Measurements from ENCODE around the gene APOBEC3G. TPM values are rescaled to one million over a fixed set of nuclear protein-coding genes. Genes with fewer than 3 reads are reported as not detected.
"Not testable (repeated sequence)": the region's sequence is repeated elsewhere in the genome, so short reads cannot be mapped to it uniquely, and the experiment has no call there.

Gene APOBEC3G
- total RNA-seq, 1 donor: 31.3 TPM

DNA sequence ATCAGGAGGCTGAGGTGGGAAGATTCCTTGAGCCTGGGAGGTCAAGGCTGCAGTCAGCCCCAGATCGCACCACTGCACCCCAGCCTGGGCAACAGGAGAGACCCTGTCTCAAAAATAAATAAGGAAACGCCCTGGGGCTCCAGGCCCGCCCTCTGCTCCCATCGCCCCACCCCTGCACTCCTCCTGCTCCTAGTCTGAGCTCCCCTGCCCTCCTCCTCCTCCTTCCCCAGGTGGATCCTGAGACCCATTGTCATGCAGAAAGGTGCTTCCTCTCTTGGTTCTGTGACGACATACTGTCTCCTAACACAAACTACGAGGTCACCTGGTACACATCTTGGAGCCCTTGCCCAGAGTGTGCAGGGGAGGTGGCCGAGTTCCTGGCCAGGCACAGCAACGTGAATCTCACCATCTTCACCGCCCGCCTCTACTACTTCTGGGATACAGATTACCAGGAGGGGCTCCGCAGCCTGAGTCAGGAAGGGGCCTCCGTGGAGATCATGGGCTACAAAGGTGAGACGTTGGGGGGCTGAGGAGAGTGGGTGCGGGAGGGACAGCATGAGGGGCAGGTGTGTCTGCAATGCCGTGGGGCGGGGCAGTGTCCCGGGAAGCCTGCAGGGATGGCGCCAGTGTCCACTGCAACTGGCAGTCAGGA is 25.1 kb upstream of the APOBEC3G start:
- H3K4me1 ChIP-seq (ENCODE audit: insufficient read depth, low read length); H3K9me3 ChIP-seq (ENCODE audit: low read depth, low read length); H3K4me3 ChIP-seq (ENCODE audit: low read length); H3K27me3 ChIP-seq (ENCODE audit: insufficient read depth, low read length): not testable (repeated sequence)

DNA sequence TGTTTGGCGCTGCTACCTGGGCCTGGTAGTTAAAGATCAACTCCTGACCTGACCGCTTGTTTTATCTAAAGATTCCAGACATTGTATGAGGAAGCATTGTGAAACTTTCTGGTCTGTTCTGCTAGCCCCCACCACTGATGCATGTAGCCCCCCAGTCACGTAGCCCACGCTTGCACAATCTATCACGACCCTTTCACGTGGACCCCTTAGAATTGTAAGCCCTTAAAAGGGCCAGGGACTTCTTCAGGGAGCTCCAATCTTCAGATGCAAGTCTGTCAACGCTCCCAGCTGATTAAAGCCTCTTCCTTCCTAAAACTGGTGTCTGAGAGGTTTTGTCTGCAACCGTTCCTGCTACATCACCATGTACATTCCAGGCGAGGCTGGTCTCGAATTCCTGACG is 21.4 kb upstream of the APOBEC3G start:
- Histone ChIP-seq H3K27me3 (ENCODE audit: insufficient read depth, low read length) (no peaks in the 10 kb centered on the region), H3K4me3 (ENCODE audit: low read length) (no peak overlapping the region), H3K9me3 (ENCODE audit: low read depth, low read length) (no peaks in the 10 kb centered on the region), H3K4me1 (ENCODE audit: insufficient read depth, low read length) (no peaks in the 10 kb centered on the region)

DNA sequence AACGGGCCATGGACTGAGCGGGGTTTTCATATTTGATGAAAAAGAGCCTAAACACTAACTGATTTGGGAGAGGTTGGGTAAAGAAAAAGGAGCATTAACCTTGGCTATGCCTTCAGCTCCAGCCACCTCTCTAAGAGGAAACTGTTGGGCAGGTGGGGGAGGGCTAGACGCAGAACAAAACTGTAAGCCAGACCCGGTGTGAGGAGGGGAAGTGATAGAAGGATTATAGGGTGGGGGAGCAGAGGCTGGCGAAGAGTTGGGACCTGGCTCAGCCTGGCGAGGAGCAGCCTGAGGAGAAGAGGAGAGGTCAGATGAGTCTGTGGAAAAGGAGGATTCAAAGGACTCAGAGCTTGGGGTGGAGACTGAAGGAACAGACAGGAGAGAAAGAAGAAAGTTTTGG is 15.8 kb upstream of the APOBEC3G start:
- H3K4me1 ChIP-seq (ENCODE audit: insufficient read depth, low read length): peaks cover 29% of the 10 kb centered on the region
- not testable (repeated sequence) for H3K9me3 ChIP-seq (ENCODE audit: low read depth, low read length); H3K4me3 ChIP-seq (ENCODE audit: low read length); H3K27me3 ChIP-seq (ENCODE audit: insufficient read depth, low read length)

DNA sequence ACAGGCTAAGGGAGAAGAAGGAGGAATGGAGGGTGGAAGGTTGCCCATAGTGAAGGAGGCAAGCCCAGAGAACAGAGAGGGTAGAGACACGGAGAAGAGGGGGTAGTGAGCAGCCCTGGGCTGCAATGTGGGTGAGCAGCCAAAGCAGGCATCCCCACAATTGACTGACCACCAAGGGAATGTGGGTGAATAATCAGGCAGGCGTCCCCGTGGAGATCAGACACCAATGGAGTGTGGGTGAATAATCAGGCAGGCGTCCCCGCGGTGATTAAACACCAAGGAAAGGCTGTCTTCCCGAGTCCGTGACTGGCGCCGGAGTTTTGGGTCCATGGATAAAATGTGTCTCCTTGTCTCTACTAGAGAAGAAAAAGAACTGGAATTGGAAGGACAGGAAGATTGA is 15.1 kb upstream of the APOBEC3G start:
- H3K27me3 ChIP-seq (ENCODE audit: insufficient read depth, low read length); H3K4me3 ChIP-seq (ENCODE audit: low read length); H3K9me3 ChIP-seq (ENCODE audit: low read depth, low read length): not testable (repeated sequence)
- peaks cover 31% of the 10 kb centered on the region for H3K4me1 ChIP-seq (ENCODE audit: insufficient read depth, low read length)

DNA sequence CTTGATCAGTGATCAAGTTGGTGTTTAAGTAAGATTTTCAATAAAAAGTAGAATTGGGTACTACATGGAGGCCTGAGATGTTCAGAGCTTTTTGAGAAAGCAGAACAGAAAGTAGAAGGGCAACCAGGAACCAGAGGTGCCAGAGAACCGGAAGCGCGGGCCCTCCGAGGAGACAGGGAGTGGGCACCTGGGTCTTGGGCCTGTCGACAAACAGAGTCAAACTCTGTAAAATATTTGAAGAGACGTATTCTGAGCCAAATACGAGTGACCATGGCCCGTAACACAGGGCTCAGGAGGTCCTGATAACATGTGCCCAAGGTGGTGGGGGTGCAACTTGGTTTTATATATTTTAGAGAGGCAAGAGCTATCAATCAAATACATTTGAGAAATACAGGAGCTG is 13.2 kb upstream of the APOBEC3G start:
- peaks cover 31% of the 10 kb centered on the region for H3K4me1 ChIP-seq (ENCODE audit: insufficient read depth, low read length)

DNA sequence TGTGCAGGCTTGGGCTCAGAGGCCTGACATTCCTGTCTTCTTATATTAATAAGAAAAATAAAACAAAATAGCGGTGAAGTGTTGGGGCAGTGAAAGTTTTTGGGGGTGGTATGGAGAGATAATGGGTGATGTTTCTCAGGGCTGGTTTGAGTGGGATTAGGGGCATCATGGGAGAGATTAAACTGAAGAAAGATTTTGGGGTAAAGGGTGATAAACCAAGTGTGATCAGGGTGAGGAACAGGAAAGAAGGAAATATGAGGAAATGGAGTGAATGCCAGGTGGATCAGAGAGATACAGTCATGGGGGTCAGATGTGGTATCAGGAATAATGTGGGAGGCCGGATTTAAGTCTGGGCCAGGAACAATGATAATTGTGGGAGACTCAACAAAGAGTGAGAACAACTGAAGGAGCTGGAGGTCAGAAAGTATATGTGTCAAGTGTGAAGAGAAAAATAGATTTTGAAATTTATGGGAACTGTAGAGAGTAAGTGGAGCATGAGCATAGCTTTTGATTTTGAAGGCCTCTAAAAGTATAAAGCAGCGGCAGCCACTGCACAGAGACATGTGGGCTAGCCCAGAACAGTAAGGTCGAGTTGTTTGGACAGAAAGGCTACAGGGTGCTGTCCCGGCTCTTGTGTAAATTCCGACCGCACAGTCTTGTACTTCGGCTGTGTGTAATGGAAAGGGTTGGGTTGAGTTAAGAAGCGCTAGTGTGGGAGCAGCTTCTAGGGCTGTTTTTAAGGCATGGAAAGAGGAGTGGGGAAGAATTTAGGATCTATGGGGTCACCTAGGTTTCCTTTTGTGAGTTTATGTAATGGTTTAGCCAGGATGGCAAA is 10.4 kb upstream of the APOBEC3G start:
- Histone ChIP-seq H3K4me1 (ENCODE audit: insufficient read depth, low read length) (peaks cover 39% of the 10 kb centered on the region), H3K4me3 (ENCODE audit: low read length) (peak overlapping the region; percentile 42)
- not testable (repeated sequence) for H3K9me3 ChIP-seq (ENCODE audit: low read depth, low read length); H3K27me3 ChIP-seq (ENCODE audit: insufficient read depth, low read length)

More for the DNA sequence above, 13.2 kb upstream of the APOBEC3G start:
- not testable (repeated sequence) for H3K27me3 ChIP-seq (ENCODE audit: insufficient read depth, low read length); H3K9me3 ChIP-seq (ENCODE audit: low read depth, low read length); H3K4me3 ChIP-seq (ENCODE audit: low read length)

DNA sequence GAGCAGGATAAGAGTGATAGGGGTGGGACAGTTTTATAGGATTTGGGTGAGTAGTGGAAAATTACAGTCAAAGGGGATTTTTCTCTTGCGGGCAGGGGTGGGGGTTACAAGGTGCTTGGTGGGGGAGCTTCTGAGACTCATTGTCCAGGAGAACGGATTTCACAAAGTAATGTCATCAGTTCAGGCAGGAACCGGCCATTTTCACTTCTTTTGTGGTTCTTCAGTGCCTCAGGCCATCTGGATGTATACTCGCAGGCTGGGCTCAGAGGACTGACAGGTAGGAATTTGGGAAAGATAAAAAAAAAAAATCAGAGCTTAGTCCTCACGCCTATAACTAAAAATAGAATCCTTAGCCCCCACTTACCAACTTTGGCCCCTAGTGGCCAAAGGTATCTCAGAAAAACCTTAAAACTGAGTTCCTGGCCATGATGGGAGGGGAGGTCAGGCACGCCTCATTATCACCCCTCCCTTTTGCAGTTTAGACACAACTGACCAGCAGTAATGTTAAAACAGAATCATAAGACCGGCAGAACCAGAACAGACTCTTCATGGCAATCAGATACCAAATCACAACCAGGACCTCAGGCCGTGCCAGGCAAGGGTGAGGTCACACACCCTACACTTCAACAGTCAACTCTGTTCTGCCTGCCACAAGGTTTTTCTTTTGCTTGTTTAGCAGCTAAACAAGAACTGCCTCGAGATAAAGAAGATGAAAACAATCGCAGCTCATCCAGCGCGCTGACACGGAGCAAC is 8.9 kb upstream of the APOBEC3G start:
- H3K4me1 ChIP-seq (ENCODE audit: insufficient read depth, low read length): peaks cover 38% of the 10 kb centered on the region
- no peaks in the 10 kb centered on the region for H3K9me3 ChIP-seq (ENCODE audit: low read depth, low read length)
- no peaks in the 10 kb centered on the region for H3K27me3 ChIP-seq (ENCODE audit: insufficient read depth, low read length)
- H3K4me3 ChIP-seq (ENCODE audit: low read length): peak overlapping the region; percentile 42

DNA sequence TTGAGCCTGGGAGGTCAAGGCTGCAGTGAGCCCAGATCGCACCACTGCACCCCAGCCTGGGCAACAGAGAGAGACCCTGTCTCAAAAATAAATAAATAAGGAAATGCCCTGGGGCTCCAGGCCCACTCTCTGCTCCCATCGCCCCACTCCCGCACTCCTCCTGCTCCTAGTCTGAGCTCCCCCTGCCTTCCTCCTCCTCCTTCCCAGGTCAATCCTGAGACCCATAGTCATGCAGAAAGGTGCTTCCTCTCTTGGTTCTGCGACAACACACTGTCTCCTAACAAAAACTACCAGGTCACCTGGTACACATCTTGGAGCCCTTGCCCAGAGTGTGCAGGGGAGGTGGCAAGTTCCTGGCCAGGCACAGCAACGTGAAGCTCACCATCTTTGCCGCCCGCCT is 6.9 kb upstream of the APOBEC3G start:
- H3K4me3 ChIP-seq (ENCODE audit: low read length): no peak overlapping the region
- H3K4me1 ChIP-seq (ENCODE audit: insufficient read depth, low read length): peaks cover 33% of the 10 kb centered on the region
- H3K27me3 ChIP-seq (ENCODE audit: insufficient read depth, low read length): no peaks in the 10 kb centered on the region
- H3K9me3 ChIP-seq (ENCODE audit: low read depth, low read length): no peaks in the 10 kb centered on the region

DNA sequence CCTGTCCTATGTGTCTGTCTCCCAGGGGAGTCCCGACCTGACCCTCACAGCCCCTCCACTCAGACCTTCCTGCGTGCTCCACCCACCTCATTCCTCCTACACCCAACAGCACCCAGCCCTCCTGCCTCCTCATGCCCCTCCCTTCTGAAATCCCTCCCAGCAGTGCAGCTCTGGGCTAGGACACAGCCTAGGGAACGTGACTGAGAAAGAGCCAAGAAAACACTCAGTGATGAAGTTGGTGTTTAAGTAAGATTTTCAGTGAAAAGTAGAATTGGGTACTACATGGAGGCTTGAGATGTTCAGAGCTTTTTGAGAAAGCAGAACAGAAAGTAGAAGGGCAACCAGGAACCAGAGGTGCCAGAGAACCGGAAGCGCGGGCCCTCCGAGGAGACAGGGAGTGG is 4.5 kb upstream of the APOBEC3G start:
- H3K4me3 ChIP-seq (ENCODE audit: low read length); H3K9me3 ChIP-seq (ENCODE audit: low read depth, low read length): not testable (repeated sequence)

DNA sequence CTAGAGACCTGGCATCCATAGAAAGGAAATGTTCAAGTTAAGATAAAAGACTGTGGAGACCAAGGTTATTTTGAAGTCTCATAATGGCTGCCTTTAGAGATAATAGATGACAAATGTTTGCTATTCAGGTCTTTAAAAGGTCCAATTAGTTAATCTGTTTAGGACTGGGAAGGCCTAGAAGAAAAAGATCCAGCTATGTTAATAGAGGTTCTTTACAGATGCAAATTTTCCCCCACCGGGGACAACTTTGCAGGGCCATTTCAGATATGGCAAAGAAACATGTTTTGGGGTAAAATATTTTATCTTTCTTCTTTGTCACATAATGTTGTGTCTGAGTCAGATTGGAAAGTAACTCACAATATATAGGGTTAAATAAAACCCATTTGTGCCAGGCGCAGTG is 3.1 kb upstream of the APOBEC3G start:
- peaks cover 48% of the 10 kb centered on the region for H3K4me1 ChIP-seq (ENCODE audit: insufficient read depth, low read length)

More for the DNA sequence above, 4.5 kb upstream of the APOBEC3G start:
- H3K27me3 ChIP-seq (ENCODE audit: insufficient read depth, low read length): not testable (repeated sequence)
- peaks cover 36% of the 10 kb centered on the region for H3K4me1 ChIP-seq (ENCODE audit: insufficient read depth, low read length)

DNA sequence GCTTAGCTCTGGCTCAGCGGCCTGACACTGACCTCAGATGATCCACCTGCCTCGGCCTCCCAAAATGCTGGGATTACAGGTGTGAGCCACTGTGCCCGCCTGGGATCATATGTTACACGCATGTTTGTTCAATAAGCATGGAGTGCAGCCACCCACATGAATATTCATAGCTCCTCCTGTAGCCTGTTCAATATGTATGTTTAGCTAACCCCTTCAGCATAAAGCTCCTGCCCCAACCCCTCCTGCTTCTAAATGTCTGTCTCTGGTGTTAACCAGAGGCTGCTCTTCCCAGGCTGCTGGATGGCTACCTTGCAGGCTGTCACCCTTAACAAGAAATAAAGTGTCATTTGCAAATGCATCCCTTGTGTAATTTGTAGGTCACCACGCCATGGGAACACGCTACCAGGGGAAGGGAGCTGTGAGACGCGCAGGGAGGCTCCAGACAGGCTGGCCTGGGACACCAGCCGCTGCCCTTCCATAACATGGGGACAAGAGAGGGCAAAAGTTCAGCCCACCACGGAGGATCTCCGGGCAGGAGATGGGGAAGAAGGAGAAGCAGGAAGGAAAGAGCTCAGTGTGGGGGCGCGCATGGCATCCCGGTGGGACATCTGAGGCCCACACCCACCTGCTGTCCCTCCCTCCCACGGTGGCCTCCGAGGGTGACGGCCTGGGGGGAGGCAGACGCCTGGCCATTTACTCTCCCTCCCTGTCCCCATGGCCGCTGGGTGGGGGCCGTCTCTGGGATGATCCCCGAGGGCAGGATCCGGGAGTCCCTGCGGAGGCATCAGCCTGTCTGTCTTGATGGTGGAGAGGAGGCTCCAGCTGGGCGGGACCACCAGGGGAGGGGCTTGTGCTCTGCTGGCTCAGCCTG is 685 bp upstream of the APOBEC3G start:
- not testable (repeated sequence) for H3K9me3 ChIP-seq (ENCODE audit: low read depth, low read length); H3K4me3 ChIP-seq (ENCODE audit: low read length); H3K27me3 ChIP-seq (ENCODE audit: insufficient read depth, low read length)
- H3K4me1 ChIP-seq (ENCODE audit: insufficient read depth, low read length): peaks cover 59% of the 10 kb centered on the region

More for the DNA sequence above, 3.1 kb upstream of the APOBEC3G start:
- Histone ChIP-seq H3K4me3 (ENCODE audit: low read length) (no peak overlapping the region), H3K9me3 (ENCODE audit: low read depth, low read length) (no peaks in the 10 kb centered on the region), H3K27me3 (ENCODE audit: insufficient read depth, low read length) (no peaks in the 10 kb centered on the region)

DNA sequence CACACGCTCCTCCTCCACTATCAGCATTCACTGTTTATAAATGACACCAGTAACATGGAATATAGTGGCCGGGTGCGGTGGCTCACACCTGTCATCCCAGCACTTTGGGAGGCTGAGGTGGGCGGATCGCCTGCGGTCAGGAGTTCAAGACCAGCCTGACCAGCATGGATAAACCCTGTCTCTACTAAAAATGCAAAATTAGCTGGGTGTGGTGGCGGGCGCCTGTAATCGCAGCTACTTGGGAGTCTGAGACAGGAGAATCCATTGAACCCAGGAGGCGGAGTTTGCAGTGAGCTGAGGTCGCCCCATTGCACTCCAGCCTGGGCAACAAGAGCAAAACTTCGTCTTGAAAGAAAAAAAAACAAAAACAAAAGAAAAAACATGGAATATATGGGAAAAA is 837 bp downstream of the APOBEC3G start:
- H3K9me3 ChIP-seq (ENCODE audit: low read depth, low read length); H3K27me3 ChIP-seq (ENCODE audit: insufficient read depth, low read length): not testable (repeated sequence)
- peaks cover 60% of the 10 kb centered on the region for H3K4me1 ChIP-seq (ENCODE audit: insufficient read depth, low read length)
- H3K4me3 ChIP-seq (ENCODE audit: low read length): peak overlapping the region; percentile 61

DNA sequence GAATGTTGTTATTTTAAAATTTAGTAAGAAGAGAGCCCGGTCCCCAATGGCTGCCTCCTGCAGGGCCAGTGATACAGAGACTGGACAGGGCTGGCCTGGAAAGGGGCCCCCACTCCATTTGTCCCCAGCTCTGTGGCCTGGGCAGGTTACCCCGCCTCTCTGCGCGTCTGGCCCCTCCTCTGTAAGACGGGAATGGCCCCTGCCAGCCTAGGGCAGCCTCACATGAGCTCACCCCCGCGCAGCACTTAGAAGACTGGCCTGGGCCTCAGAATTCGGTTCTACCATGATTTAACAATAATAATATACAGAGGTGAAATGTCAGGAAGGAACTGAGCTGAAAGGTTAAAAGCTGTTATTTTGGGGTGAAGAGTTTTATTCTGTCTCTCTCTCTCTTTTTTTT is 1.3 kb downstream of the APOBEC3G start:
- H3K4me1 ChIP-seq (ENCODE audit: insufficient read depth, low read length): peaks cover 60% of the 10 kb centered on the region
- H3K4me3 ChIP-seq (ENCODE audit: low read length): peak overlapping the region; percentile 61
- no peaks in the 10 kb centered on the region for H3K9me3 ChIP-seq (ENCODE audit: low read depth, low read length)
- H3K27me3 ChIP-seq (ENCODE audit: insufficient read depth, low read length): no peaks in the 10 kb centered on the region

DNA sequence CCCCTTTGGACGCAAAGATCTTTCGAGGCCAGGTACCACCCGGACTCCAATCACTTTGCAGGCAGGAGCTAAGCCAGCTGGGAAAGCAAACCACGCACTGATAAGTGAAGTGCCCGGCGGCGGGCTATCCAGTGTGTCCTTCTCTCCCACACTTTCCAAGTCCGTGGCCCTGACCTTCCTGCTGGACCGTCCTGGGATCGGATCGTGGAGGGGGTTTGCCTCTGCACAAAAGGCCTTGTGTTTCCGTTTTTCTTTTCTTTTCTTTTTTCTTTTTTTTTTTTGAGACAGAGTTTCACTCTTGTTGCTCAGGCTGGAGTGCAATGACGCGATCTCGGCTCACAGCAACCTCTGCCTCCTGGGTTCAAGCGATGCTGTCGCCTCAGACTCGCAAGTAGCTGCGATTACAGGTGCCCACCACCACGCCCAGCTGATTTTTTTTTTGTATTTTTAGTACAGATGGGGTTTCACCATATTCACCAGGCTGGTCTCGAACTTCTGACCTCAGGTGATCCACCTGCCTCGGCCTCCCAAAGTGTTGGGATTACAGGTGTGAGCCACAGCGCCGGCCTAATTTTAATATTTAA is 2.1 kb downstream of the APOBEC3G start:
- not testable (repeated sequence) for H3K4me3 ChIP-seq (ENCODE audit: low read length); H3K9me3 ChIP-seq (ENCODE audit: low read depth, low read length); H3K27me3 ChIP-seq (ENCODE audit: insufficient read depth, low read length)
- H3K4me1 ChIP-seq (ENCODE audit: insufficient read depth, low read length): peaks cover 60% of the 10 kb centered on the region
